Vagina (tissue), 2 donors: Measurements from ENCODE around the gene DIAPH3. TPM values are rescaled to one million over a fixed set of nuclear protein-coding genes. Genes with fewer than 3 reads are reported as not detected.

Experiments
- DNase-seq, 2 donors: peaks; one replicate each; pipeline ENCODE4 v3.0.0-alpha.2; 2017; ENCODE audit errors: extremely low spot score in 2 of 2
- H3K27ac ChIP-seq: fragments of 200-600 bp; sonication (generic); one replicate; pipeline ENCODE4 v1.5.1; 2019
- H3K27me3 ChIP-seq: fragments of 200-600 bp; sonication (generic); one replicate; pipeline ENCODE4 v1.5.1; 2019
- H3K36me3 ChIP-seq, 2 donors: fragments of 200-600 bp; sonication (generic); one replicate each; pipeline ENCODE4 v1.5.1; 2017 to 2019
- H3K4me1 ChIP-seq: fragments of 200-600 bp; sonication (generic); one replicate; pipeline ENCODE4 v1.5.1; 2019
- H3K4me3 ChIP-seq, 2 donors: fragments of 200-600 bp; sonication (generic); 1 replicate in 1 of 2; 2 replicates in 1 of 2; pipeline ENCODE4 v1.5.1; 2016 to 2019
- H3K9me3 ChIP-seq: fragments of 200-600 bp; sonication (generic); one replicate; pipeline ENCODE4 v1.5.1; 2019
- CTCF ChIP-seq, 3 experiments: fragments of 450-650 bp in 2 of 3; fragments of 200-600 bp in 1 of 3; sonication (generic) in 1 of 3; IDR thresholded peaks; one replicate each; pipeline ENCODE4 v1.5.1; 2017 to 2019; ENCODE audit warnings: antibody characterized with exemption in 3 of 3, mild to moderate bottlenecking in 2 of 3, moderate library complexity in 2 of 3
- POLR2A ChIP-seq, 2 donors: fragments of 450-650 bp; IDR thresholded peaks; one replicate each; pipeline ENCODE4 v1.6.1; 2017; ENCODE audit warnings: antibody characterized with exemption in 2 of 2, mild to moderate bottlenecking in 2 of 2, moderate library complexity in 2 of 2
- POLR2AphosphoS5 ChIP-seq, 2 donors: sonication (generic); formaldehyde crosslinking; IDR thresholded peaks; one replicate each; pipeline ENCODE4 v1.9.0; 2017; ENCODE audit warnings: antibody characterized with exemption in 2 of 2, mild to moderate bottlenecking in 2 of 2, low read depth in 1 of 2; ENCODE audit not compliant: insufficient read depth in 1 of 2
- intact Hi-C: fragments of 100-400 bp; cut with DNase I; formaldehyde crosslinking; loops from one replicate; pipeline ENCODE4 v1.15.1; 2023
- total RNA-seq: library from RNA; depleted of rRNA; stranded (reverse); fragments of >200 nt; gene quantifications from one replicate; pipeline ENCODE4 v1.2.3, GENCODE V29; 2016

The DIAPH3 gene
- total RNA-seq, 1 donor from 2014 or later = 1.2 TPM

GRCh38 chr13:60146471-60146870 lies 17.3 kb downstream of the DIAPH3 start:
- no peak for DNase-seq
- intact Hi-C loops = no loop called here
- H3K36me3 ChIP-seq = no peaks in the 10 kb centered on the region
- H3K27ac ChIP-seq = no peak overlapping the region
- no peaks in the 10 kb centered on the region for H3K4me1 ChIP-seq
- TF ChIP-seq CTCF (IDR thresholded peaks at IDR 0.05) (no peak), POLR2AphosphoS5 (IDR thresholded peaks at IDR 0.05; ENCODE audit: insufficient read depth in 1 of 2, low read depth in 1 of 2) (no peak), POLR2A (IDR thresholded peaks at IDR 0.05) (no peak)
- H3K4me3 ChIP-seq = no peak overlapping the region
- no peaks in the 10 kb centered on the region for H3K27me3 ChIP-seq
- no peaks in the 10 kb centered on the region for H3K9me3 ChIP-seq

- no peaks in the 10 kb centered on the region for H3K36me3 ChIP-seq
- intact Hi-C loops = no loop called here
- DNase-seq = no peak
- H3K27ac ChIP-seq = no peak overlapping the region
- H3K4me3 ChIP-seq = no peak overlapping the region
- no peaks in the 10 kb centered on the region for H3K4me1 ChIP-seq
- H3K9me3 ChIP-seq = no peaks in the 10 kb centered on the region
- TF ChIP-seq POLR2A (IDR thresholded peaks at IDR 0.05) (no peak), POLR2AphosphoS5 (IDR thresholded peaks at IDR 0.05; ENCODE audit: insufficient read depth in 1 of 2, low read depth in 1 of 2) (no peak), CTCF (IDR thresholded peaks at IDR 0.05) (no peak)
- H3K27me3 ChIP-seq = no peaks in the 10 kb centered on the region
Measured at GRCh38 chr13:60143775-60144174, 20.0 kb downstream of the DIAPH3 start.

GRCh38 chr13:60139272-60139671 lies 24.5 kb downstream of the DIAPH3 start:
- Histone ChIP-seq H3K4me1 (no peaks in the 10 kb centered on the region), H3K36me3 (no peaks in the 10 kb centered on the region), H3K27ac (no peak overlapping the region), H3K4me3 (no peak overlapping the region), H3K9me3 (no peaks in the 10 kb centered on the region), H3K27me3 (no peaks in the 10 kb centered on the region)
- intact Hi-C loops = no loop called here
- no peak for DNase-seq
- TF ChIP-seq POLR2AphosphoS5 (IDR thresholded peaks at IDR 0.05; ENCODE audit: insufficient read depth in 1 of 2, low read depth in 1 of 2) = no peak
- TF ChIP-seq POLR2A (IDR thresholded peaks at IDR 0.05) = no peak

GRCh38 chr13:60138674-60139073 lies 25.1 kb downstream of the DIAPH3 start:
- intact Hi-C loops = no loop called here
- H3K9me3 ChIP-seq = no peaks in the 10 kb centered on the region

GRCh38 chr13:60137911-60138560 lies 25.7 kb downstream of the DIAPH3 start:
- Histone ChIP-seq H3K27ac (no peak overlapping the region), H3K4me3 (no peak overlapping the region), H3K9me3 (no peaks in the 10 kb centered on the region), H3K27me3 (no peaks in the 10 kb centered on the region), H3K36me3 (no peaks in the 10 kb centered on the region), H3K4me1 (no peaks in the 10 kb centered on the region)
- intact Hi-C loops = no loop called here
- no peak for TF ChIP-seq POLR2A (IDR thresholded peaks at IDR 0.05)
- no peak for TF ChIP-seq POLR2AphosphoS5 (IDR thresholded peaks at IDR 0.05; ENCODE audit: insufficient read depth in 1 of 2, low read depth in 1 of 2)
- no peak for TF ChIP-seq CTCF (IDR thresholded peaks at IDR 0.05)
- DNase-seq = no peak

More at GRCh38 chr13:60138674-60139073, 25.1 kb downstream of the DIAPH3 start:
- TF ChIP-seq CTCF (IDR thresholded peaks at IDR 0.05) = no peak
- TF ChIP-seq POLR2AphosphoS5 (IDR thresholded peaks at IDR 0.05; ENCODE audit: insufficient read depth in 1 of 2, low read depth in 1 of 2) = no peak
- no peak for TF ChIP-seq POLR2A (IDR thresholded peaks at IDR 0.05)
- Histone ChIP-seq H3K36me3 (no peaks in the 10 kb centered on the region), H3K27ac (no peak overlapping the region), H3K4me3 (no peak overlapping the region), H3K4me1 (no peaks in the 10 kb centered on the region), H3K27me3 (no peaks in the 10 kb centered on the region)
- no peak for DNase-seq
